ENCODE data around the gene S100B. TPM values are rescaled to one million over a fixed set of nuclear protein-coding genes. Genes with fewer than 3 reads are reported as not detected.

The S100B gene
- total and polyA plus RNA-seq, 2 of the 8 experiments (the other 6 are each of a cell fraction or from before 2014, with no cell fraction given): 0.36 to 0.69 TPM

DNA sequence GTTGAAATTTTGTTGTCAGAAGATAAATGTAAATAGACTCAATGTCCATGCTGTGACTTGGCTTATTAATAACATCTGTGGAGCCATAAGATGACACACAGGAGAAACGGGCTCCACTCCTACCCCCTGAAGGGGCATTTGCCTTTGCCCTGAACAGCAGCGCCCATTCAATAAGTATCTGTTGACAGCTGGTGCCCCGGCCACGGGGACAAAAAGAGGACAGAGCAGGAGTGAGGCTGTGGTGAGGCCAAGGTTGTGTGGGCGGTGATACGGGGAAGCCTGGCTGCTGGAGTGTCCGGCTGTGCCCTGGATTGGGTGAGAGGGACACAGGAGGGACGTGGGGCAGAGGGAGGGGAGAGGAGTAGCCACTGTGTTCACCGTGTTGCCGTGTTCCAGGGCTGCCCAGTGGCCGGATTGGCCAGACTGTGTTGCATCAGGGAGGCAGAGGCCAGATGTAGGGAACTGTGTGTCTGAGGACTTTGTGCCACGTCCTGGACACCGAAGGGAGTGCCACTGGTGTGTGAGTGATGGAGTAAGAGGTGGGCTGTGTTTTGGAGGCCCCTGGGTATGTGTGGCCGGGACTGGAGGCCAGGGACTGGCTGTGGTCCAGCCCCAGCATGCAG lies 45.7 kb upstream of the S100B start:
- H3K23me2 ChIP-seq (ENCODE audit: low read depth, low read length): no peaks in the 10 kb centered on the region; the same call in 1 of the 2 replicates
- H3K14ac ChIP-seq (ENCODE audit: insufficient read length): no peak overlapping the region
- H3K4me2 ChIP-seq (ENCODE audit: insufficient read depth in 1 of 2, low read depth in 2 of 2, low read length in 2 of 2): no peak overlapping the region
- no peak overlapping the region for H3K18ac ChIP-seq (ENCODE audit: extremely low read depth, low read length)
- H4K8ac ChIP-seq (ENCODE audit: extremely low read depth, insufficient read depth, low read length): no peak overlapping the region
- no peak overlapping the region for H4K91ac ChIP-seq (replicated peaks; ENCODE audit: insufficient read length, low read length)
- no peaks in the 10 kb centered on the region for H3K79me2 ChIP-seq (ENCODE audit: control insufficient read depth in 1 of 2, insufficient read depth in 2 of 2, low read length in 2 of 2)
- peaks cover 6% of the 10 kb centered on the region for H3K79me1 ChIP-seq (ENCODE audit: low read depth, low read length)
- no peak overlapping the region for H4K5ac ChIP-seq (ENCODE audit: insufficient read length, low read depth, low read length)
- no peak overlapping the region for H3K23ac ChIP-seq (ENCODE audit: insufficient read length)
- peaks cover 3 to 15% of the 10 kb centered on the region in 2 experiments for H4K20me1 ChIP-seq (replicated peaks in 1 of 2; ENCODE audit: control insufficient read depth in 1 of 2, insufficient read depth in 2 of 2, low read length in 2 of 2)
- no peak overlapping the region for H3K4ac ChIP-seq (replicated peaks; ENCODE audit: insufficient read length, low read depth, low read length)
- H2BK120ac ChIP-seq (replicated peaks; ENCODE audit: low read depth, low read length): no peak overlapping the region
- H2BK15ac ChIP-seq (ENCODE audit: low read length): no peak overlapping the region
- H3K27ac ChIP-seq (ENCODE audit: low read depth, low read length): no peak overlapping the region
- peaks cover 0 to 4% of the 10 kb centered on the region in 2 experiments; a peak in 1 of 4 replicates for H3K9me3 ChIP-seq (ENCODE audit: insufficient read depth in 2 of 2, low read depth in 1 of 2, low read length in 1 of 2)
- TF ChIP-seq PHF8 (conservative IDR thresholded peaks at IDR 0.05; ENCODE audit: low read depth, low read length): no peak
- no peak for TF ChIP-seq NANOG (IDR thresholded peaks at IDR 0.05; ENCODE audit: insufficient read depth, low read depth, low read length, poor library complexity, severe bottlenecking)
- no peak for TF ChIP-seq CTBP2 (IDR thresholded peaks at IDR 0.05; ENCODE audit: borderline replicate concordance, insufficient read depth, insufficient read length, low read length)
- TF ChIP-seq TEAD4 (IDR thresholded peaks at IDR 0.05; ENCODE audit: low read depth, low read length): no peak
- TF ChIP-seq YY1 (IDR thresholded peaks at IDR 0.05; ENCODE audit: low read depth, low read length): no peak
- H3K27me3 ChIP-seq (replicated peaks in 1 of 4; ENCODE audit: control insufficient read depth in 3 of 4, extremely low read depth in 1 of 4, insufficient read depth in 3 of 4, low read length in 3 of 4): no peaks in the 10 kb centered on the region
- no peak overlapping the region for H3K56ac ChIP-seq (replicated peaks; ENCODE audit: insufficient read length, low read depth, low read length)
- H2BK5ac ChIP-seq (ENCODE audit: low read depth, low read length): no peak overlapping the region
- no peak for FAIRE-seq
- 92% methylated on average over 14 of the region's 14 CpGs; no CpG with 5 or more reads in 1 of the 2 experiments for WGBS, 2 experiments (ENCODE audit: extremely low coverage in 1 of 2, insufficient coverage in 1 of 2, insufficient read length in 1 of 2, insufficient replicate concordance in 2 of 2, low coverage in 1 of 2, low lambda C conversion rate in 2 of 2, missing lambda C conversion rate in 1 of 2)
- DNase-seq (ENCODE audit: low read depth in 1 of 2, low spot score in 2 of 2): no peak
- H2BK20ac ChIP-seq (ENCODE audit: low read length): no peak overlapping the region
- no peak overlapping the region for H2AFZ ChIP-seq (ENCODE audit: low read length)
- ChIA-PET POLR2A (ENCODE audit: partially characterized antibody) (no interaction called here), CTCF (ENCODE audit: partially characterized antibody) (no interaction called here)
- H3K36me3 ChIP-seq (ENCODE audit: control insufficient read depth in 2 of 4, insufficient read depth in 4 of 4, low read length in 3 of 4): peaks cover 2 to 67% (median 31%) of the 10 kb centered on the region in 4 experiments; a peak in 7 of 8 replicates
- H2AK5ac ChIP-seq (ENCODE audit: low read depth, low read length): no peak overlapping the region
- H3K4me3 ChIP-seq (ENCODE audit: extremely low read depth in 1 of 4, insufficient read depth in 2 of 4, low read depth in 3 of 4, low read length in 4 of 4): no peak overlapping the region
- H3K9ac ChIP-seq (replicated peaks in 1 of 4; ENCODE audit: extremely low read depth in 1 of 4, low read depth in 3 of 4, low read length in 3 of 4): no peak overlapping the region
- no peak overlapping the region for H2BK12ac ChIP-seq (ENCODE audit: low read depth, low read length)
- H3K4me1 ChIP-seq (replicated peaks in 1 of 4; ENCODE audit: control insufficient read depth in 3 of 4, insufficient read depth in 4 of 4, low read length in 3 of 4): no peaks in the 10 kb centered on the region

Data from H1 (cell line).